GM12874 (cell line): ENCODE data around the gene NACA.

Experiments
- CTCF ChIP-seq: IDR thresholded peaks from 2 replicates; pipeline ENCODE4 v1.5.1; 2011; ENCODE audit warnings: low read depth, mild to moderate bottlenecking, control low read depth, low read length, moderate library complexity; ENCODE audit not compliant: insufficient read depth

The NACA gene

GRCh38 chr12:56749359-56749758 is 24.3 kb upstream of the NACA start:
- no peak for TF ChIP-seq CTCF

GRCh38 chr12:56728139-56728861 is 3.2 kb upstream of the NACA start:
- no peak for TF ChIP-seq CTCF

DNA sequence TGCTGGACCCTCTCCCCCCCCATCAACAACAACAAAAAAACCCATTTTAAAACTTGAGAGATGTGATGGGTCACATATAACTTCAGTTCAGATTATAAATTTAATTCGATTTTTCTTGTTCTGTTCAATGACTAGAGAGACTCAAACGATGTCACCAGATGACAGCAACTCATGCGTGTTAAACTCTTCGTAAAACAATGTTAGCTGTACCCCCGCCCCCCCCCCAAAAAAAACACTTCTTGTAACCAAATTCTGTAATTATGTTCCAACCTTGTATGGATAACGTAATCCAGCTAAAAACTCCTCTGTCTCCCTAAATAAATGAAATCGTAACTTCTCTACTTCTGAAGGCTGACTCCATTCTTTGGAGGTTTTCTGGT is 614 bp upstream of the NACA start:
- no peak for TF ChIP-seq CTCF

GRCh38 chr12:56724701-56724971 is 463 bp downstream of the NACA start:
- TF ChIP-seq CTCF, result no peak

DNA sequence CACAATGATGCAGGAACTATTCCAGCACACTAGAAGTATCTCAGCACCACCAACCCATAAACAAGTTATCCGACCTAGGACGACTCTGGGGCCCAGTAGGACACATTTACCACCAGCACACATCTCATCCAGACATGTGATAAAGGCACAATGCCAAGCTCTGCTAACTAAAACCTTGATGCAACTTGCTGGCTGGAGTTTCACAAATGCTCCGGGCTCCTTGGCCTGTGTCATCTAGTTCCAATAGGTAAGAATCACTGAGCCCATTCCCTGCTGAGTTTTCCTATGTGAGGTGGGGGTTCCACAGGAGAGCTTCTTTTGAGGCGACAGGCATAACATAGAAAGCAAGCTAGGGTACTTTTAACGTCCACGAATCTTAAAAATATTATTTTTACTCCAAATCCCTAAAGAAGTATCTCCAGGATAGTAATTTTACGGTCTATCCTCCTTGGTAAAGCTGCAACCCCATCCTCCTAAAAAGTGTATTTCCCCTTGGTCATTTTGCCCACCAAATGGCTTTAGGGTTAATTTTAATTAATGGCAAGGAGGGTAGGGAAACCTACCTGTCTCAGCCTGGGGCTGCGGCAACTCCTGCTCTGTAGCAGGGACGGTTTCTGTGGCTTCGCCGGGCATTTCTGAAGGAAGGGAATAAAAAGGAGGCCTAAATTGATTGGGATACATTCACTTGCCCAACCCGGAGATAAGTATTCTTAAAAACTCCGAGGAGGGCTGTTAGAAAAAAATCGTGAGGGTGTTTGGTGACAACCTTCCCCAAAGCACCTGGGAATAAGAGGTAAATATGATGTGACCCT is 1.0 kb downstream of the NACA start:
- TF ChIP-seq CTCF, result no peak

- no peak for TF ChIP-seq CTCF
Observed at GRCh38 chr12:56723352-56723751, 1.7 kb downstream of the NACA start.

DNA sequence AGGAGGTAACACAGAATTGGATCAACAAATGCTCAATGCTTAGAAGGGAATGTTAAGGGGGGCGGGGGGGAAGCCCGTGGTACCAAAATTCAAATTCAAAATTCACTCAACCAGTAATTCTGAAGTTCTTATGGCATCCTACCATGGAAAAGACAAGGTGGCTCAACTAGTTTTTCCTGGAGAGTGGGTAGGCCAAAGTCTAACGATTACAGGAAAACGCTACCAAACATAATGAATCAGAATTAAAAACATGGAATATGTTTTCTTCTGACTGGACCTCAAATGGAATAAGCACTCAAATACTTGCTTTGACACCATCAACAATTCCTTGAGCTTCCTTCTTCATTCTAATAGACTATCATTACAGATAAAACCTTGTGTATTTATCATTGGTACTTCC is 2.3 kb downstream of the NACA start:
- no peak for TF ChIP-seq CTCF
